ENCODE results near the gene SMIM35. TPM values are rescaled to one million over a fixed set of nuclear protein-coding genes. Genes with fewer than 3 reads are reported as not detected.
A peak's percentile ranks its signal among the peaks of the same experiment; 100 is the strongest.

The SMIM35 gene
- total RNA-seq, 1 experiment from 2014 or later = not detected

DNA sequence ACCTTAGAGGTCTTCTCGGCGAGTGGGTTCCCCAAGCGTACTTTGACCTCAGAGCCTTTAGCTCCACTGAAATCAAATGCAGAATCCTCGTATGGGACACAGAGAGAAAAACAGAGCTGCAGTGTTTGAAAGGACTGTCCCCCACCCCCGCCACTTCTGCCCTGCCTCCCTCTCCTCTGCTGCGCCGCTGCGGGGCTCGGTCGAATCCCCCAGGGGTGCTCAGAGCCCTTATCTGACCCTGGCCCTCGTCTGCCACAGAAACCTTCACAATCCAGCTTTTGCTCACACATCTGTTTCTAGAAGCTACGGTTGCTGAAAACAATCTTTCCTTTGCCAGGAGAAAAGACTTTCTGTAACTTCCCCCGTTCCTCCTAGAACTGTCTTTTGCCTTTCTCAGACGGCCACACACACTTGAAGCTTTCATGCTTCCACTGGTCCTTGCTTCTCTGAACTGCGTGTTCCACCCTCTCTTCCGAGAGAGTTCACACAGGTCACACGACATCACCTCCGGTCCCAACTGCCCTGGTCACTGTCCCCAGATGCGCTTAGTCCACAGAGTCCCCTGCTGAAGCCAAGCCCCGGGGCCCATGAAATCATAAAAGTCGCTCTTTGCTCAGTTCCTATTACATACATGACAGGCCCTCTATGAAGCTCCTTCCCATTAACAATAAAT, 3.7 kb downstream of the SMIM35 start:
- Mint-ChIP-seq H3K36me3 (ENCODE audit: insufficient read depth in 1 of 3, low read depth in 3 of 3) (peaks cover 0 to 4% (median 0%) of the 10 kb centered on the region in 3 experiments; a peak in 2 of 7 replicates), H3K4me1 (peaks cover 7 to 25% of the 10 kb centered on the region in 2 experiments), H3K27ac (peak overlapping the region in 1 of 3 experiments; percentile 65; a peak in 2 of 7 replicates), H3K9me3 (peaks cover 0 to 9% of the 10 kb centered on the region in 2 experiments; a peak in 3 of 5 replicates), H3K27me3 (ENCODE audit: low read depth) (peaks cover 25% of the 10 kb centered on the region), H3K4me3 (no peak overlapping the region; a peak in 1 of 5 replicates)
- Histone ChIP-seq H4K5ac (ENCODE audit: insufficient read length, low read depth, low read length) (no peak overlapping the region), H3K9me3 (ENCODE audit: control insufficient read depth, low read depth, low read length) (no peaks in the 10 kb centered on the region), H2BK20ac (ENCODE audit: low read depth, low read length, poor library complexity, severe bottlenecking) (no peak overlapping the region), H3K27me3 (ENCODE audit: insufficient read depth, low read length) (no peaks in the 10 kb centered on the region), H3K23me2 (ENCODE audit: insufficient read length, low read depth, low read length, poor library complexity, severe bottlenecking) (no peaks in the 10 kb centered on the region), H3K14ac (ENCODE audit: insufficient read depth, low read length) (peak overlapping the region; percentile 69; the same call in 1 of the 2 replicates), H3K79me2 (ENCODE audit: insufficient read depth, low read length) (no peaks in the 10 kb centered on the region), H2AFZ (ENCODE audit: low read length) (no peak overlapping the region), H3K4me2 (ENCODE audit: insufficient read depth, insufficient read length, low read length) (no peak overlapping the region), H2BK5ac (ENCODE audit: insufficient read length, low read length) (no peak overlapping the region), H2BK120ac (ENCODE audit: low read depth, low read length, poor library complexity, severe bottlenecking) (no peak overlapping the region), H3K4ac (ENCODE audit: low read depth, low read length) (no peak overlapping the region), H2AK5ac (ENCODE audit: insufficient read length, low read length) (no peak overlapping the region), H4K91ac (ENCODE audit: insufficient read length, low read depth, low read length) (no peak overlapping the region), H3K4me1 (ENCODE audit: insufficient read depth, low read length) (no peaks in the 10 kb centered on the region), H2BK15ac (ENCODE audit: low read depth, low read length) (no peak overlapping the region), H3K27ac (ENCODE audit: insufficient read length, low read depth, low read length) (no peak overlapping the region), H3K23ac (ENCODE audit: insufficient read length, low read depth, low read length) (no peak overlapping the region), H3T11ph (ENCODE audit: low read length) (no peak overlapping the region), H4K8ac (replicated peaks; ENCODE audit: insufficient read length, low read depth, low read length) (no peak overlapping the region), H3K56ac (ENCODE audit: insufficient read length, low read depth, low read length) (no peak overlapping the region), H3K18ac (ENCODE audit: insufficient read length, low read depth, low read length) (no peak overlapping the region), H2BK12ac (ENCODE audit: insufficient read length, low read depth, low read length) (no peak overlapping the region), H3K9ac (ENCODE audit: extremely low read depth, insufficient read length, low read length) (no peak overlapping the region), H4K20me1 (ENCODE audit: control insufficient read depth, insufficient read depth, insufficient read length) (no peaks in the 10 kb centered on the region), H3K79me1 (ENCODE audit: insufficient read depth, low read depth, low read length, poor library complexity, severe bottlenecking) (no peaks in the 10 kb centered on the region)
- DNase-seq = no peak
- no CpG with 5 or more reads among the region's 21 CpGs for WGBS (ENCODE audit: extremely low coverage, insufficient read length, low lambda C conversion rate)
- TF ChIP-seq, protein P1, sequence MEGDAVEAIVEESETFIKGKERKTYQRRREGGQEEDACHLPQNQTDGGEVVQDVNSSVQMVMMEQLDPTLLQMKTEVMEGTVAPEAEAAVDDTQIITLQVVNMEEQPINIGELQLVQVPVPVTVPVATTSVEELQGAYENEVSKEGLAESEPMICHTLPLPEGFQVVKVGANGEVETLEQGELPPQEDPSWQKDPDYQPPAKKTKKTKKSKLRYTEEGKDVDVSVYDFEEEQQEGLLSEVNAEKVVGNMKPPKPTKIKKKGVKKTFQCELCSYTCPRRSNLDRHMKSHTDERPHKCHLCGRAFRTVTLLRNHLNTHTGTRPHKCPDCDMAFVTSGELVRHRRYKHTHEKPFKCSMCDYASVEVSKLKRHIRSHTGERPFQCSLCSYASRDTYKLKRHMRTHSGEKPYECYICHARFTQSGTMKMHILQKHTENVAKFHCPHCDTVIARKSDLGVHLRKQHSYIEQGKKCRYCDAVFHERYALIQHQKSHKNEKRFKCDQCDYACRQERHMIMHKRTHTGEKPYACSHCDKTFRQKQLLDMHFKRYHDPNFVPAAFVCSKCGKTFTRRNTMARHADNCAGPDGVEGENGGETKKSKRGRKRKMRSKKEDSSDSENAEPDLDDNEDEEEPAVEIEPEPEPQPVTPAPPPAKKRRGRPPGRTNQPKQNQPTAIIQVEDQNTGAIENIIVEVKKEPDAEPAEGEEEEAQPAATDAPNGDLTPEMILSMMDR (conservative IDR thresholded peaks at IDR 0.05) = no peak

All from H9 (cell line).